HepG2 (cell line): Measurements from ENCODE around the gene PGC. TPM values are rescaled to one million over a fixed set of nuclear protein-coding genes. Genes with fewer than 3 reads are reported as not detected.

Experiments
- FOSL2 ChIP-seq: sonication (generic); formaldehyde crosslinking; IDR thresholded peaks from 2 replicates; pipeline ENCODE4 v1.4.0; 2020; ENCODE audit warnings: missing genetic modification reagents
- GATAD2A ChIP-seq: IDR thresholded peaks from 2 replicates; pipeline ENCODE4 v1.6.1; 2016
- HNRNPL ChIP-seq: fragments of 200-400 bp; formaldehyde crosslinking; IDR thresholded peaks from 2 replicates; pipeline ENCODE4 v1.6.1; 2017; ENCODE audit warnings: mild to moderate bottlenecking, low read depth, low read length
- JUN ChIP-seq: sonication (generic); formaldehyde crosslinking; IDR thresholded peaks from 2 replicates; pipeline ENCODE4 v1.4.0; 2020; ENCODE audit warnings: mild to moderate bottlenecking, missing genetic modification reagents
- MYC ChIP-seq: sonication (generic); formaldehyde crosslinking; IDR thresholded peaks from 2 replicates; pipeline ENCODE4 v1.9.0; 2021; ENCODE audit warnings: missing genetic modification reagents, borderline replicate concordance
- NR2F2 ChIP-seq: IDR thresholded peaks from 2 replicates; pipeline ENCODE4 v1.6.1; 2012; ENCODE audit warnings: low read depth, inconsistent platforms, borderline replicate concordance
- PAXIP1 ChIP-seq: sonication (generic); formaldehyde crosslinking; conservative IDR thresholded peaks from 2 replicates; pipeline ENCODE4 v1.4.0; 2020; ENCODE audit warnings: mild to moderate bottlenecking, missing genetic modification reagents, moderate library complexity
- PPARG ChIP-seq: conservative IDR thresholded peaks from 2 replicates; pipeline ENCODE4 v1.6.1; 2016; ENCODE audit warnings: missing biosample characterization, missing genetic modification reagents
- PRDM4 ChIP-seq: sonication (generic); formaldehyde crosslinking; IDR thresholded peaks from 2 replicates; pipeline ENCODE4 v1.9.0; 2021; ENCODE audit warnings: missing genetic modification reagents, borderline replicate concordance
- ZFP91 ChIP-seq: sonication (generic); formaldehyde crosslinking; IDR thresholded peaks from 2 replicates; pipeline ENCODE4 v1.9.0; 2022; ENCODE audit warnings: missing genetic modification reagents, mild to moderate bottlenecking, borderline replicate concordance
- ZFX ChIP-seq: sonication (generic); formaldehyde crosslinking; IDR thresholded peaks from 2 replicates; pipeline ENCODE4 v1.4.0; 2020; ENCODE audit warnings: mild to moderate bottlenecking, low read depth, missing genetic modification reagents, moderate library complexity
- ZNF350 ChIP-seq: sonication (generic); formaldehyde crosslinking; IDR thresholded peaks from 2 replicates; pipeline ENCODE4 v1.4.0; 2020; ENCODE audit warnings: mild to moderate bottlenecking, low read depth, missing genetic modification reagents, borderline replicate concordance
- ZNF496 ChIP-seq: sonication (generic); formaldehyde crosslinking; IDR thresholded peaks from 2 replicates; pipeline ENCODE4 v1.8.1; 2023; ENCODE audit warnings: mild to moderate bottlenecking, moderate library complexity, missing genetic modification reagents; ENCODE audit not compliant: insufficient replicate concordance
- ZNF709 ChIP-seq: sonication (generic); formaldehyde crosslinking; IDR thresholded peaks from 2 replicates; pipeline ENCODE4 v1.5.0; 2020; ENCODE audit warnings: mild to moderate bottlenecking, missing genetic modification reagents
- ZNF792 ChIP-seq: IDR thresholded peaks from 2 replicates; pipeline ENCODE4 v1.6.1; 2016
- polyA plus RNA-seq, 8 experiments: library from polyadenylated mRNA; depleted of rRNA in 3 of 8; stranded (reverse) in 7 of 8; unstranded in 1 of 8; fragments of >200 nt; fragmentation: Illumina TruSeq in 4 of 8; extraction: Trizol in 4 of 8; gene quantifications; 2 replicates each; pipeline versions ENCODE4 v1.2.1 to v1.2.3, GENCODE V29; 2011 to 2016; ENCODE audit warnings: low read depth in 4 of 8, missing spikeins in 1 of 8, mixed read lengths in 1 of 8; ENCODE audit not compliant: insufficient read depth in 1 of 8
- total RNA-seq, 5 experiments: library from RNA; depleted of rRNA; stranded (reverse); fragments of >200 nt; fragmentation: Illumina TruSeq; extraction: Trizol; gene quantifications; 2 replicates each; pipeline ENCODE4 v1.2.3, GENCODE V29; 2016; ENCODE audit warnings: low read depth in 1 of 5
- TF ChIP-seq, protein P1 (sequence below): sonication (generic); formaldehyde crosslinking; IDR thresholded peaks from 2 replicates; pipeline ENCODE4 v1.4.0; 2020; ENCODE audit warnings: missing genetic modification reagents
- TF ChIP-seq, protein P2 (sequence below): IDR thresholded peaks from 2 replicates; pipeline ENCODE4 v1.6.1; 2016; ENCODE audit warnings: missing compliant biosample characterization, missing genetic modification reagents, borderline replicate concordance

Gene PGC
- total and polyA plus RNA-seq, 2 of the 13 experiments (the other 11 are each of a cell fraction or from before 2014, with no cell fraction given), result 426 to 502 TPM

- no peak for TF ChIP-seq PRDM4
- TF ChIP-seq MYC, result peak; percentile 74
- peak; percentile 54; the same call in 1 of the 2 replicates for TF ChIP-seq ZNF709 (CRISPR knock-in tag)
- TF ChIP-seq ZFX (CRISPR knock-in tag), result 0 out of 2 replicates have a peak, but pooled peaks have one; percentile 32
- no peak for TF ChIP-seq ZNF496 (CRISPR knock-in tag)
- TF ChIP-seq NR2F2, result peak; percentile 37; the same call in 1 of the 2 replicates
- TF ChIP-seq PPARG (CRISPR knock-in tag), result peak; percentile 71
- peak; percentile 89 for TF ChIP-seq GATAD2A (CRISPR knock-in tag)
- peak; percentile 45 for TF ChIP-seq FOSL2 (CRISPR knock-in tag)
- peak; percentile 86 for TF ChIP-seq ZNF792 (CRISPR knock-in tag)
- TF ChIP-seq PAXIP1, result peak; percentile 78
- TF ChIP-seq JUN, result no peak
- TF ChIP-seq, protein P1, sequence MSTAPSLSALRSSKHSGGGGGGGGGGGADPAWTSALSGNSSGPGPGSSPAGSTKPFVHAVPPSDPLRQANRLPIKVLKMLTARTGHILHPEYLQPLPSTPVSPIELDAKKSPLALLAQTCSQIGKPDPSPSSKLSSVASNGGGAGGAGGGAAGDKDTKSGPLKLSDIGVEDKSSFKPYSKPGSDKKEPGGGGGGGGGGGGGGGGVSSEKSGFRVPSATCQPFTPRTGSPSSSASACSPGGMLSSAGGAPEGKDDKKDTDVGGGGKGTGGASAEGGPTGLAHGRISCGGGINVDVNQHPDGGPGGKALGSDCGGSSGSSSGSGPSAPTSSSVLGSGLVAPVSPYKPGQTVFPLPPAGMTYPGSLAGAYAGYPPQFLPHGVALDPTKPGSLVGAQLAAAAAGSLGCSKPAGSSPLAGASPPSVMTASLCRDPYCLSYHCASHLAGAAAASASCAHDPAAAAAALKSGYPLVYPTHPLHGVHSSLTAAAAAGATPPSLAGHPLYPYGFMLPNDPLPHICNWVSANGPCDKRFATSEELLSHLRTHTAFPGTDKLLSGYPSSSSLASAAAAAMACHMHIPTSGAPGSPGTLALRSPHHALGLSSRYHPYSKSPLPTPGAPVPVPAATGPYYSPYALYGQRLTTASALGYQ (CRISPR knock-in tag), result 0 out of 2 replicates have a peak, but pooled peaks have one; percentile 38
- 0 out of 2 replicates have a peak, but pooled peaks have one; percentile 33 for TF ChIP-seq HNRNPL
- peak; percentile 65; the same call in 1 of the 2 replicates for TF ChIP-seq ZFP91
- TF ChIP-seq, protein P2, sequence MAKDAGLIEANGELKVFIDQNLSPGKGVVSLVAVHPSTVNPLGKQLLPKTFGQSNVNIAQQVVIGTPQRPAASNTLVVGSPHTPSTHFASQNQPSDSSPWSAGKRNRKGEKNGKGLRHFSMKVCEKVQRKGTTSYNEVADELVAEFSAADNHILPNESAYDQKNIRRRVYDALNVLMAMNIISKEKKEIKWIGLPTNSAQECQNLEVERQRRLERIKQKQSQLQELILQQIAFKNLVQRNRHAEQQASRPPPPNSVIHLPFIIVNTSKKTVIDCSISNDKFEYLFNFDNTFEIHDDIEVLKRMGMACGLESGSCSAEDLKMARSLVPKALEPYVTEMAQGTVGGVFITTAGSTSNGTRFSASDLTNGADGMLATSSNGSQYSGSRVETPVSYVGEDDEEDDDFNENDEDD (CRISPR knock-in tag), result peak; percentile 56
- peak; percentile 40; the same call in 1 of the 2 replicates for TF ChIP-seq ZNF350 (CRISPR knock-in tag)
Observed at GRCh38 chr6:41741625-41742490, 5.3 kb downstream of the PGC start (continued).
